ENCODE data around the gene FAM186B.

DNA sequence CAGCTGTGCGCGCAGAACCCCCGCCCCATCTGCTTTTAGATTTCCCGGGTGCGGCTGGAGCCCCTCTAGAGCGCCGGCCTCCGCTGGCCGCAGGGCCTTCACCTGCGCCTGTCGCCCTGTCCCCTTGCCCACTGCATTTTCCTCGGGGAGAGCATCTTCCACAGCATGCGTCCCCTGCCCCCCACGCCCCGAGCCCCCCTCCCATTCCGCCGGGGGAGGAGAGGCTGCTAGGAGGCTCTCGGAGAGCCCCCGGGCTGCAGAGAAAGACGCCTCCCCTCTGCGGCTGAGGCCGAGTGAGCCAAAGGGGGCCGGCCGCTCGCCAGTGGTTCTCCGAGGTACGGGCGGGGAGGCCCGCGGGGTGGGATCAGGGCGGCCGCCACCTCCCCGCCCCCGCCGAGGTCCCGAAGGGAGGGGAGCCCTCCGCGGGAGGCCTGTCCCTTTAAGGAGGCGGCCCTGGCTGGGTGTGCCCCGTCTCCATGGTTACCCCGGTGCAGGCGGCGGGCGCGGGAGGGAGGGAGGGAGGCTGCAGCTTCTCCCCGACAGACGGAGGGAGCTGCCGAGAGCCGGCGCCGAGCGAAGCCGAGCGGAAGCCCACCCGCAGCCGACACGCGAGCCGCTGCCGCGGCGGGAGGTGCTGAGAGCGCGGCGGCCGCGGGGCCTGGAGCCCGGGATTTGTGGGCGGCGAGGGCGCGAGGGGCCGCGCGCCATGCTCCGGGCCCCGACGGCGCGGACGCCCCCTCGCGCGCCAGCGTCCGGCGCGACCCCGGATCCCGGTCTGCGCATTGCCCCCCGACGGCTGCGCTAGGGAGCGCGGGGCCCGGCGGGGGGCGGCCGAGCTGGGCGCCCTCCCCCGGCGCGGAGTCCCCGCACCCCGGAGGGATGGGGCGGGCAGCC is 66.7 kb downstream of the FAM186B start, which contains the start of gene KCNH3:
- TF ChIP-seq POLR2AphosphoS5 (IDR thresholded peaks at IDR 0.05; ENCODE audit: borderline replicate concordance, low read depth, low read length) (no peak), EZH2 (IDR thresholded peaks at IDR 0.05) (no peak), FOXP2 (optimal IDR thresholded peaks at IDR 0.05; ENCODE audit: control extremely low read depth, extremely low read length, insufficient read depth) (no peak)
